CD4-positive, alpha-beta memory T cell (primary cell): ENCODE data around the gene NFATC2. TPM values are rescaled to one million over a fixed set of nuclear protein-coding genes. Genes with fewer than 3 reads are reported as not detected.
"Not testable (repeated sequence)": the region's sequence is repeated elsewhere in the genome, so short reads cannot be mapped to it uniquely, and the experiment has no call there.

Experiments
- CTCF ChIA-PET: fragments of 350-600 bp; sonication (Branson Sonifier 250); formaldehyde crosslinking; loops from one replicate; lab custom pipeline; 2021; ENCODE audit warnings: inconsistent platforms; ENCODE audit not compliant: partially characterized antibody; lab: Charles Lee
- POLR2A ChIA-PET: fragments of 350-600 bp; sonication (Branson Sonifier 250); formaldehyde crosslinking; loops from one replicate; lab custom pipeline; 2021; ENCODE audit not compliant: partially characterized antibody; lab: Charles Lee
- DNase-seq, 5 donors: peaks; one replicate each; pipeline versions ENCODE4 v3.0.0 to v3.0.0-alpha.2; 2020 to 2022; ENCODE audit warnings: mixed read lengths in 1 of 5
- H3K27ac ChIP-seq: one replicate; pipeline ENCODE4 v1.7.0; 2013; ENCODE audit warnings: low read depth, low read length
- H3K27me3 ChIP-seq: 2 replicates; pipeline ENCODE4 v1.7.0; 2013; ENCODE audit warnings: mild to moderate bottlenecking, low read length, moderate library complexity; ENCODE audit not compliant: insufficient read depth
- H3K36me3 ChIP-seq: 2 replicates; pipeline ENCODE4 v1.7.0; 2013; ENCODE audit warnings: mild to moderate bottlenecking, low read length, moderate library complexity; ENCODE audit not compliant: insufficient read depth
- H3K4me1 ChIP-seq: 2 replicates; pipeline ENCODE4 v1.7.0; 2013; ENCODE audit warnings: mild to moderate bottlenecking, low read length, moderate library complexity; ENCODE audit not compliant: insufficient read depth
- H3K4me3 ChIP-seq, 2 donors: one replicate each; pipeline ENCODE4 v1.7.0; 2013; ENCODE audit warnings: low read length in 2 of 2, mild to moderate bottlenecking in 1 of 2
- H3K9me3 ChIP-seq, 2 donors: one replicate each; pipeline ENCODE4 v1.7.0; 2013; ENCODE audit warnings: low read length in 2 of 2, control low read depth in 1 of 2; ENCODE audit not compliant: control insufficient read depth in 1 of 2
- H3K27ac Mint-ChIP-seq, 7 donors: one replicate each; pipeline ENCODE4 v1.8.0; 2020 to 2021; ENCODE audit warnings: mixed read lengths in 7 of 7, mild to moderate bottlenecking in 6 of 7, inconsistent platforms in 3 of 7, moderate library complexity in 3 of 7
- H3K27me3 Mint-ChIP-seq, 2 donors: one replicate each; pipeline ENCODE4 v1.8.0; 2020 to 2021; ENCODE audit warnings: mixed read lengths in 2 of 2
- H3K36me3 Mint-ChIP-seq, 2 donors: one replicate each; pipeline ENCODE4 v1.8.0; 2020 to 2021; ENCODE audit warnings: mixed read lengths in 2 of 2, inconsistent platforms in 1 of 2, mild to moderate bottlenecking in 1 of 2
- H3K4me1 Mint-ChIP-seq, 4 donors: one replicate each; pipeline ENCODE4 v1.8.0; 2020 to 2021; ENCODE audit warnings: mixed read lengths in 4 of 4, mild to moderate bottlenecking in 1 of 4
- H3K4me3 Mint-ChIP-seq, 8 donors: one replicate each; pipeline ENCODE4 v1.8.0; 2020 to 2021; ENCODE audit warnings: mixed read lengths in 8 of 8, mild to moderate bottlenecking in 7 of 8, moderate library complexity in 6 of 8, inconsistent platforms in 3 of 8
- H3K9me3 Mint-ChIP-seq, 8 donors: one replicate each; pipeline ENCODE4 v1.8.0; 2020 to 2021; ENCODE audit warnings: mixed read lengths in 8 of 8, mild to moderate bottlenecking in 5 of 8, inconsistent platforms in 3 of 8, moderate library complexity in 1 of 8
- intact Hi-C: fragments of 100-400 bp; cut with micrococcal nuclease; formaldehyde crosslinking; loops from one replicate; pipeline ENCODE4 v1.15.1; 2023
- polyA plus RNA-seq, 2 donors: library from polyadenylated mRNA; unstranded; fragments of 300-500 nt; fragmentation: Illumina TruSeq; gene quantifications; one replicate each; pipeline ENCODE4 v1.2.3, GENCODE V29; 2021
- total RNA-seq, 2 experiments: library from RNA; stranded (reverse); gene quantifications; one replicate each; pipeline ENCODE4 v1.2.3, GENCODE V29; 2021

Gene NFATC2
- total and polyA plus RNA-seq, 4 experiments from 2014 or later: 14.0 to 71.6 (median 53.7) TPM

- H3K36me3 Mint-ChIP-seq, H3K27me3 ChIP-seq, H3K27ac Mint-ChIP-seq, H3K4me3 Mint-ChIP-seq, H3K27me3 Mint-ChIP-seq, H3K36me3 ChIP-seq, H3K9me3 Mint-ChIP-seq, H3K4me1 ChIP-seq, CTCF ChIA-PET, POLR2A ChIA-PET, intact Hi-C loops, DNase-seq, H3K9me3 ChIP-seq, H3K4me3 ChIP-seq, H3K4me1 Mint-ChIP-seq, H3K27ac ChIP-seq: not testable (repeated sequence)
Measured at GRCh38 chr20:51568533-51568932, 26.0 kb upstream of the NFATC2 start.

GRCh38 chr20:51567622-51568021 lies 25.1 kb upstream of the NFATC2 start:
- peaks cover 6% of the 10 kb centered on the region for H3K4me1 ChIP-seq
- Mint-ChIP-seq H3K4me1 (peaks cover 0 to 13% (median 1%) of the 10 kb centered on the region in 4 donors), H3K4me3 (no peak overlapping the region), H3K36me3 (no peaks in the 10 kb centered on the region), H3K9me3 (peaks cover 0 to 2% (median 0%) of the 10 kb centered on the region in 8 donors), H3K27me3 (peaks cover 2 to 6% of the 10 kb centered on the region in 2 donors), H3K27ac (no peak overlapping the region)
- H3K4me3 ChIP-seq: no peak overlapping the region
- DNase-seq: no peak
- ChIA-PET CTCF (interaction anchor here (0.8 to 1.0 kb wide), 2 partner anchors 27 to 182 kb away, joined by 3 read pairs; no protein-coding TSS in a partner anchor), POLR2A (no interaction called here)
- H3K27ac ChIP-seq: no peak overlapping the region
- no peaks in the 10 kb centered on the region for H3K36me3 ChIP-seq
- intact Hi-C loops: no loop called here
- H3K27me3 ChIP-seq: peaks cover under 1% of the 10 kb centered on the region
- H3K9me3 ChIP-seq: no peaks in the 10 kb centered on the region

DNA sequence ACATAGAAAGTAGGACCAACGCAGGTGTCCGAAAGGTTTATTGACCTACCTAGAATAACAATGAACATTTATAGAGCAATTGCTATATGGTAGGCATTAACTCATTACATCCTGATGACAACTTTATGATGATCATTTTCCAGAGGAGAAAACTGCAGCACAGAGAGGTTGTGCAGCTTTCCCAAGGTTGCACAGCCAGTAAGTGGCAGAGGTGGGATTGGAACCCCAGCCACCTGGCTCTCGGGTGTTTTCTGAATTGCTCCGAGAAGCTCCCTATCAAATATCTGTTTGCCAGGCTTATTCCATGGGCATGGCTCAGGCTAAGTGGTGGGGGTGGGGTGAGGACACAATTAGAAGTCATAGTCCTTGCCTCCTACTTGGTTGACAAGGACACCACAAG lies 24.1 kb upstream of the NFATC2 start:
- intact Hi-C loops: no loop called here

DNA sequence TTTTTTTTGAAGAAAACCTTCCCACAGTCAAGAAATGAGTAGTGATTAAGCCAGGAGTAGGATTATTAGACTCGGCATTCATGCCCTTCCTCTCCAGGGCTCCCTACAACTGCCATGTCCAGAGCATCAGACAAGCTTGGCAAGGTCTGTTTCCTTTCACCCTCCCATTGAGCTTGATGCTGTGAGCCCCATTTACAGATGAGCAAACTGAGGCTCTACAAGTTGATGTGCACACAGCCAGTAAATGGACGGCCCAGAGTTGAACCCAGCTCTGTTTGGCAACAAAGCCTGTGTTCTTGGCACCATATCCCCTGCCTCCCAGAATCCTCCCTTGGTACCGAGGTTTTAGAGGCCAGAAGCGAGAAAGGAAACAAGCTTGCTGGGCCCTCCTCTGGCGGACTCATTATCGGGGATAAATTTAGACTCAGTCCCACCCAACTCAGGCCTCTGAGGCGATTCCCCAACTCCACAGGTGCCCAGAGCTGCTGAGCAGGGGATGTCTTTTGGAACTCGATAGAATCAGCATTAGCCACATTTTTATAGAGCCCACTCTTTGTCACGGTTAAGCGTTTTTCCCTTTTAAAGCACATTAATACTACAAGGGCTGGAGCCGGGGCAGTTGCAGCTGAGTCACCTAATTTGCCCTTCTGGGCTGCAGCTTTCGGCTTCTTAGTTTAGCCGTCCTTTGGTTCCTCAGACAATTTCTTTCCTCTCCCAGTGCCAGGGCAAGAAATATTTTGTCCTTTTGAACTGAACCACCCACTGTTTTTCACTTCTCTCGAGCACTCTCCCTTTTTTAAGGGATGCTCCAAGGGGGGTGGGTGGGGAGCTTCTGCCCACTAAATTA lies 23.0 kb upstream of the NFATC2 start:
- H3K4me1 Mint-ChIP-seq: peaks cover 8 to 34% (median 13%) of the 10 kb centered on the region in 4 donors
- intact Hi-C loops: no loop called here
- no peak for DNase-seq
- Histone ChIP-seq H3K36me3 (no peaks in the 10 kb centered on the region), H3K9me3 (no peaks in the 10 kb centered on the region), H3K4me3 (no peak overlapping the region), H3K4me1 (peaks cover 27% of the 10 kb centered on the region), H3K27ac (no peak overlapping the region), H3K27me3 (peaks cover 20% of the 10 kb centered on the region)
- peaks cover 0 to 2% (median 0%) of the 10 kb centered on the region in 8 donors for H3K9me3 Mint-ChIP-seq
- H3K27ac Mint-ChIP-seq: no peak overlapping the region
- H3K4me3 Mint-ChIP-seq: no peak overlapping the region
- H3K27me3 Mint-ChIP-seq: peaks cover 14 to 16% of the 10 kb centered on the region in 2 donors
- POLR2A ChIA-PET: no interaction called here
- CTCF ChIA-PET: interaction anchor here (1.2 to 4.1 kb wide), 2 partner anchors 11 to 179 kb away, joined by 3 to 18 read pairs; no protein-coding TSS in a partner anchor
- no peaks in the 10 kb centered on the region for H3K36me3 Mint-ChIP-seq

More for the DNA sequence above, 24.1 kb upstream of the NFATC2 start:
- no peak for DNase-seq
- Histone ChIP-seq H3K9me3 (no peaks in the 10 kb centered on the region), H3K36me3 (no peaks in the 10 kb centered on the region), H3K4me1 (peaks cover 16% of the 10 kb centered on the region), H3K27me3 (peaks cover 10% of the 10 kb centered on the region), H3K4me3 (no peak overlapping the region), H3K27ac (no peak overlapping the region)
- H3K27me3 Mint-ChIP-seq: peaks cover 5 to 8% of the 10 kb centered on the region in 2 donors
- POLR2A ChIA-PET: no interaction called here
- H3K27ac Mint-ChIP-seq: no peak overlapping the region
- CTCF ChIA-PET: interaction anchor here (0.8 to 1.1 kb wide), 3 partner anchors 17 to 181 kb away, joined by 3 read pairs; no protein-coding TSS in a partner anchor
- no peaks in the 10 kb centered on the region for H3K36me3 Mint-ChIP-seq
- H3K9me3 Mint-ChIP-seq: peaks cover 0 to 2% (median 0%) of the 10 kb centered on the region in 8 donors
- peaks cover 2 to 23% (median 4%) of the 10 kb centered on the region in 4 donors for H3K4me1 Mint-ChIP-seq
- no peak overlapping the region for H3K4me3 Mint-ChIP-seq

DNA sequence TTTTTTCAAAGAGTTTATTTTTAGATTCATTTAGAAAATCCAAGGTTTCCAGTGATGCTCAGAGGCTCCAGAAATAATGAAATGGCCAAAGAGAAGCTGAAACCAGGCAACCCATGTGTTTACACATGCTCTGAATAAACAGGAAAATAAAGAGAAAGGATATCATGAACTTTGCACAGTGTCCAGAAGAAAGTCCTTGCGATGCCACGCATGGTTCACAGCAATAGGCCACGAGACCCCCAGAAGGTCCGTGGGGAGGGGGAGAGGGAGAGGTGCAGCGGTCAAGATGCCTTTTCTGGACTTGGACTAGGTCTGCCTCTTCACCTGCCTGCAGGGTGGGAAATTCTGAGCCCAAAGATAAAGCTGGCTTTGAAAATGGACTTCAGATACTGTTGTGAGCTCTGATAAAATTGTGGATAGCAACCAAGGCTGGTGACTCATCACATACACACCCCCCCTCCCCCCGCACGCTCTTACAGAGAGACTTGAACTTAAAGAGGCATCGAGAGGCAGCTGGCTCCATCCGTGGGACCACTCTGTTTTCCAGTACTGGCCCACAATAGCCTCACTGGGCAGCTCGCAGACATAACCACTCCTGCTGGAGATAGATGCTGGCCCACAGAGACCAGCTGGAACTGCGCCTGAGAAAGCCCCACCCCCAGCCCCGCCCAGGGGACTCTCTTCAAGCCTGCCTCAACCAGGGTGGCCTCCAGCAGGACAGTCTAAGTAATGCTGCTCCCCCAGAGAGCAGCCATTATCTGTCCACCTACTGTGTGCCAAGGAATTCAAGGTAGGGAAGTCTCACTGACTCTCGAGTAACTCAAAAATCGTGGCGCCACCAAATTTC lies 21.2 kb upstream of the NFATC2 start:
- H3K4me1 ChIP-seq: peaks cover 28% of the 10 kb centered on the region
- ChIA-PET CTCF (interaction anchor here (1.0 to 4.1 kb wide), 4 partner anchors 62 to 185 kb away, joined by 3 to 18 read pairs (median 4); no protein-coding TSS in a partner anchor), POLR2A (interaction anchor here (1.0 to 2.2 kb wide), 5 partner anchors 9 to 177 kb away, joined by 3 to 6 read pairs (median 3); no protein-coding TSS in a partner anchor)
- no peak overlapping the region for H3K27ac ChIP-seq
- no peaks in the 10 kb centered on the region for H3K9me3 Mint-ChIP-seq
- no peak overlapping the region for H3K4me3 ChIP-seq
- no peaks in the 10 kb centered on the region for H3K36me3 ChIP-seq
- peak in 1 of 5 donors; percentile 48 for DNase-seq
- peak overlapping the region in 3 of 8 donors; percentile 3 to 69 (median 62) for H3K4me3 Mint-ChIP-seq
- H3K9me3 ChIP-seq: no peaks in the 10 kb centered on the region
- H3K27me3 ChIP-seq: peaks cover 36% of the 10 kb centered on the region
- H3K27me3 Mint-ChIP-seq: peaks cover 28 to 33% of the 10 kb centered on the region in 2 donors
- H3K36me3 Mint-ChIP-seq: no peaks in the 10 kb centered on the region
- intact Hi-C loops: loop anchor here (2.0 kb wide), 1 partner anchor 35 kb away; no protein-coding TSS in a partner anchor
- peaks cover 8 to 45% (median 14%) of the 10 kb centered on the region in 4 donors for H3K4me1 Mint-ChIP-seq
- no peak overlapping the region for H3K27ac Mint-ChIP-seq

DNA sequence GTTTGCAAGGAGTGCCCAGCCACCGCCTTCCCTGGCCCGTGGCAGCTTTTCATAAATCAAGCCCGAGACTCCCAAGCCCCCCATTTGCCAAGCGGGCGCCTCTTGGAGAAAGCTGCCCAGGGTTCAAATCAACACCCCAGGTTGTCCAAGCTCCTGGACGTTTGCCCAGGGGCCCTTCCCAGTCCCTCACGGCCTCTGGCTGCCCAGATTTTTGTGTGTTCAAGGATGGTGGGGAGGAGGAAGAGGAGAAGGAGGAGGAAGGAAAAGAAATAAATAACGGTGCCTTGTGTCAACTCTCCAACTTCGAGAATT lies 20.6 kb upstream of the NFATC2 start:
- DNase-seq: no peak
- H3K9me3 Mint-ChIP-seq: no peaks in the 10 kb centered on the region
- ChIA-PET POLR2A (interaction anchor here (1.0 to 2.2 kb wide), 5 partner anchors 10 to 177 kb away, joined by 3 to 6 read pairs (median 3); no protein-coding TSS in a partner anchor), CTCF (interaction anchor here (0.8 to 4.1 kb wide), 7 partner anchors 46 to 190 kb away, joined by 3 to 18 read pairs (median 3); no protein-coding TSS in a partner anchor)
- no peaks in the 10 kb centered on the region for H3K36me3 Mint-ChIP-seq
- Histone ChIP-seq H3K4me3 (peak overlapping the region in 1 of 2 donors; percentile 44), H3K4me1 (peaks cover 28% of the 10 kb centered on the region), H3K9me3 (no peaks in the 10 kb centered on the region), H3K27ac (no peak overlapping the region), H3K36me3 (no peaks in the 10 kb centered on the region), H3K27me3 (peaks cover 42% of the 10 kb centered on the region)
- H3K27ac Mint-ChIP-seq: no peak overlapping the region
- H3K4me1 Mint-ChIP-seq: peaks cover 8 to 45% (median 14%) of the 10 kb centered on the region in 4 donors
- intact Hi-C loops: loop anchor here (2.0 kb wide), 1 partner anchor 34 kb away; no protein-coding TSS in a partner anchor
- peak overlapping the region in 7 of 8 donors; percentile 21 to 77 (median 61) for H3K4me3 Mint-ChIP-seq
- peaks cover 29 to 33% of the 10 kb centered on the region in 2 donors for H3K27me3 Mint-ChIP-seq
